Body of pancreas (tissue), 4 donors: Measurements from ENCODE around the gene PHACTR3.

Source experiments
- POLR2A ChIP-seq, 3 donors: fragments of 450-650 bp; IDR thresholded peaks; one replicate each; pipeline ENCODE4 v1.6.1; 2016; ENCODE audit warnings: antibody characterized with exemption in 3 of 3, mild to moderate bottlenecking in 2 of 3
- TF ChIP-seq, protein P1 (sequence below), 7 experiments: fragments of 450-650 bp in 4 of 7; fragments of 200-600 bp in 3 of 7; sonication (generic) in 3 of 7; IDR thresholded peaks; one replicate each; pipeline ENCODE4 v1.5.1; 2016 to 2019; ENCODE audit warnings: antibody characterized with exemption in 7 of 7

DNA sequence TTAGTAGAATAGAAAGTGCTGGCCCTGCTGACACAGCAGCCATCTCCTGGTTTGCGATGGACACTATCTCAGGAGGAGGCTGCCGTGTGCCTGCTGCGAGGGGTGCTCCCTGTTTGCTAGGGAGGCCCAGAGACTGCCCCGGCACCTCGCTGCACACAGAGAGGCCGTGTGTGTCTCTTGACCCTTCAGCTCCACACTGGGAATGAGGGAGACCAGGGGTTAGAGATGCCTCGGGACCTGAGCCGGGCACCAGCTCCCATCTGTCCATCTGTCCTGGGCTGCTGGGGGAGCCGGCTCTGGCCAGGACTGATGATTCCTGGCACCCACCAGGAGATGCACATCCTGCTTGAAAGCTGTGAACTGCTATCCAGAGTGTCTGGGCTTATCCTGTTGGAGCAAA lies 18.2 kb downstream of the PHACTR3 start:
- TF ChIP-seq, protein P1, sequence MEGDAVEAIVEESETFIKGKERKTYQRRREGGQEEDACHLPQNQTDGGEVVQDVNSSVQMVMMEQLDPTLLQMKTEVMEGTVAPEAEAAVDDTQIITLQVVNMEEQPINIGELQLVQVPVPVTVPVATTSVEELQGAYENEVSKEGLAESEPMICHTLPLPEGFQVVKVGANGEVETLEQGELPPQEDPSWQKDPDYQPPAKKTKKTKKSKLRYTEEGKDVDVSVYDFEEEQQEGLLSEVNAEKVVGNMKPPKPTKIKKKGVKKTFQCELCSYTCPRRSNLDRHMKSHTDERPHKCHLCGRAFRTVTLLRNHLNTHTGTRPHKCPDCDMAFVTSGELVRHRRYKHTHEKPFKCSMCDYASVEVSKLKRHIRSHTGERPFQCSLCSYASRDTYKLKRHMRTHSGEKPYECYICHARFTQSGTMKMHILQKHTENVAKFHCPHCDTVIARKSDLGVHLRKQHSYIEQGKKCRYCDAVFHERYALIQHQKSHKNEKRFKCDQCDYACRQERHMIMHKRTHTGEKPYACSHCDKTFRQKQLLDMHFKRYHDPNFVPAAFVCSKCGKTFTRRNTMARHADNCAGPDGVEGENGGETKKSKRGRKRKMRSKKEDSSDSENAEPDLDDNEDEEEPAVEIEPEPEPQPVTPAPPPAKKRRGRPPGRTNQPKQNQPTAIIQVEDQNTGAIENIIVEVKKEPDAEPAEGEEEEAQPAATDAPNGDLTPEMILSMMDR (IDR thresholded peaks at IDR 0.05), result no peak
- TF ChIP-seq POLR2A (IDR thresholded peaks at IDR 0.05), result no peak
